Sigmoid colon (tissue), 4 donors: ENCODE results near the gene RPGR.

Experiments
- POLR2A ChIP-seq, 2 donors: fragments of 450-650 bp; IDR thresholded peaks; one replicate each; pipeline ENCODE4 v1.6.1; 2016; ENCODE audit warnings: antibody characterized with exemption in 2 of 2, mild to moderate bottlenecking in 2 of 2, moderate library complexity in 2 of 2
- POLR2AphosphoS5 ChIP-seq, 4 donors: sonication (generic); formaldehyde crosslinking; IDR thresholded peaks; one replicate each; pipeline ENCODE4 v1.6.1; 2017; ENCODE audit warnings: antibody characterized with exemption in 4 of 4
- TF ChIP-seq, protein P1 (sequence below), 4 experiments: fragments of 450-650 bp in 3 of 4; fragments of 200-600 bp in 1 of 4; IDR thresholded peaks; one replicate each; pipeline ENCODE4 v1.5.1; 2016 to 2019; ENCODE audit warnings: antibody characterized with exemption in 4 of 4, mild to moderate bottlenecking in 3 of 4, moderate library complexity in 2 of 4

DNA sequence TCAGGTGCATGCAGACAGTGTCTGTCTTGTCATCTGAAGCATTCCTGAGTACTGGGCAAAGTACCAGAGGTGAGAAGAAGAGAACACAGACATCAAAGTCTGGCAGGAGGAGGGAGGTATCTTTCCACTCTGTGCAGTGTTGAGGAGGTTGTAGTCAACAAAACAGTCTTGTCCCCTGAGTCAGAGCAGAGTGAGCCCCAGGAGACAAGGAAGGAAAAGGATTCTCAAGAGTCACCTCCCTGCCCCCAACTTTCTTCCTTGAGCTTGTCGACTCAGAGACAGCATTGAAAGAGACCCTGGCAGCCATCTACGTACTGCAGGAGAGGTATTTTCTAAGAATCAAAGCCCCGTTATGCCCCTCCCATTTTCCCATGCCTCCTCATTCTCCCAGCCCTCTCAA is 102.2 kb downstream of the RPGR start:
- TF ChIP-seq POLR2AphosphoS5 (IDR thresholded peaks at IDR 0.05) (no peak), POLR2A (IDR thresholded peaks at IDR 0.05) (no peak)
- TF ChIP-seq, protein P1, sequence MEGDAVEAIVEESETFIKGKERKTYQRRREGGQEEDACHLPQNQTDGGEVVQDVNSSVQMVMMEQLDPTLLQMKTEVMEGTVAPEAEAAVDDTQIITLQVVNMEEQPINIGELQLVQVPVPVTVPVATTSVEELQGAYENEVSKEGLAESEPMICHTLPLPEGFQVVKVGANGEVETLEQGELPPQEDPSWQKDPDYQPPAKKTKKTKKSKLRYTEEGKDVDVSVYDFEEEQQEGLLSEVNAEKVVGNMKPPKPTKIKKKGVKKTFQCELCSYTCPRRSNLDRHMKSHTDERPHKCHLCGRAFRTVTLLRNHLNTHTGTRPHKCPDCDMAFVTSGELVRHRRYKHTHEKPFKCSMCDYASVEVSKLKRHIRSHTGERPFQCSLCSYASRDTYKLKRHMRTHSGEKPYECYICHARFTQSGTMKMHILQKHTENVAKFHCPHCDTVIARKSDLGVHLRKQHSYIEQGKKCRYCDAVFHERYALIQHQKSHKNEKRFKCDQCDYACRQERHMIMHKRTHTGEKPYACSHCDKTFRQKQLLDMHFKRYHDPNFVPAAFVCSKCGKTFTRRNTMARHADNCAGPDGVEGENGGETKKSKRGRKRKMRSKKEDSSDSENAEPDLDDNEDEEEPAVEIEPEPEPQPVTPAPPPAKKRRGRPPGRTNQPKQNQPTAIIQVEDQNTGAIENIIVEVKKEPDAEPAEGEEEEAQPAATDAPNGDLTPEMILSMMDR (IDR thresholded peaks at IDR 0.05), result no peak
